Amygdala (tissue), 56 donors: ENCODE data around the gene TENM3.
"Not testable (repeated sequence)": the region's sequence is repeated elsewhere in the genome, so short reads cannot be mapped to it uniquely, and the experiment has no call there.

Source experiments
- DNase-seq, 56 donors: peaks; one replicate each; lab custom pipeline; 2025; lab: John Stamatoyannopoulos, UW

TENM3 gene

GRCh38 chr4:182225257-182225852 is 17.8 kb upstream of the TENM3 start:
- no peak for DNase-seq

- DNase-seq, result no peak
Measured at GRCh38 chr4:182227611-182228010, 15.6 kb upstream of the TENM3 start.

- no peak for DNase-seq
Measured at GRCh38 chr4:182228991-182229577, 14.1 kb upstream of the TENM3 start.

- DNase-seq, result peak in 1 of 56 donors; percentile 2
Measured at GRCh38 chr4:182230256-182230655, 12.9 kb upstream of the TENM3 start.

- no peak for DNase-seq
Measured at GRCh38 chr4:182231080-182231479, 12.1 kb upstream of the TENM3 start.

- no peak for DNase-seq
Measured at GRCh38 chr4:182231496-182231895, 11.7 kb upstream of the TENM3 start.

- DNase-seq, result no peak
Measured at GRCh38 chr4:182233310-182234090, 9.7 kb upstream of the TENM3 start.

- no peak for DNase-seq
Measured at GRCh38 chr4:182235021-182235795, 8.0 kb upstream of the TENM3 start.

- no peak for DNase-seq
Measured at GRCh38 chr4:182236186-182236585, 7.0 kb upstream of the TENM3 start.

GRCh38 chr4:182237010-182237409 is 6.2 kb upstream of the TENM3 start:
- DNase-seq, result not testable (repeated sequence)

- no peak for DNase-seq
Measured at GRCh38 chr4:182238355-182238931, 4.8 kb upstream of the TENM3 start.

- no peak for DNase-seq
Measured at GRCh38 chr4:182240161-182241130, 2.8 kb upstream of the TENM3 start.

GRCh38 chr4:182242260-182242659 is 942 bp upstream of the TENM3 start:
- DNase-seq, result not testable (repeated sequence)

- no peak for DNase-seq
Measured at GRCh38 chr4:182242787-182243186, 415 bp upstream of the TENM3 start.

- DNase-seq, result no peak
Measured at GRCh38 chr4:182245041-182245440, 1.8 kb downstream of the TENM3 start.

GRCh38 chr4:182245541-182246215 is 2.5 kb downstream of the TENM3 start:
- DNase-seq, result no peak

- peak in 14 of 56 donors; percentile 2 to 68 (median 14) for DNase-seq
Measured at GRCh38 chr4:182246401-182247205, 3.4 kb downstream of the TENM3 start.

GRCh38 chr4:182248295-182248694 is 5.1 kb downstream of the TENM3 start:
- DNase-seq, result no peak
